HG03159 (cell line): Measurements from ENCODE around the gene CADM4.
"Not testable (repeated sequence)": the region's sequence is repeated elsewhere in the genome, so short reads cannot be mapped to it uniquely, and the experiment has no call there.

Experiments
- ATAC-seq: cut with Tn5 transposase; IDR thresholded peaks from one replicate; pipeline ENCODE4 v1.9.1; 2021; ENCODE audit warnings: mild to moderate bottlenecking, moderate library complexity; ENCODE audit not compliant: unreplicated experiment

The CADM4 gene

GRCh38 chr19:43667126-43667875 is 27.7 kb upstream of the CADM4 start:
- no peak for ATAC-seq

- ATAC-seq = no peak
Observed at GRCh38 chr19:43664018-43664417, 24.4 kb upstream of the CADM4 start.

- no peak for ATAC-seq
Observed at GRCh38 chr19:43662487-43662886, 22.8 kb upstream of the CADM4 start.

GRCh38 chr19:43660971-43661360 is 21.3 kb upstream of the CADM4 start:
- ATAC-seq = no peak

GRCh38 chr19:43660301-43660970 is 20.8 kb upstream of the CADM4 start:
- no peak for ATAC-seq

GRCh38 chr19:43658494-43658893 is 18.8 kb upstream of the CADM4 start:
- no peak for ATAC-seq

GRCh38 chr19:43658001-43658400 is 18.4 kb upstream of the CADM4 start:
- no peak for ATAC-seq

GRCh38 chr19:43656436-43656835 is 16.8 kb upstream of the CADM4 start:
- no peak for ATAC-seq

- no peak for ATAC-seq
Observed at GRCh38 chr19:43652546-43652874, 12.9 kb upstream of the CADM4 start.

GRCh38 chr19:43651758-43652545 is 12.3 kb upstream of the CADM4 start:
- no peak for ATAC-seq

- not testable (repeated sequence) for ATAC-seq
Observed at GRCh38 chr19:43650276-43650675, 10.6 kb upstream of the CADM4 start.

GRCh38 chr19:43649514-43649913 is 9.9 kb upstream of the CADM4 start:
- no peak for ATAC-seq

GRCh38 chr19:43648633-43649032 is 9.0 kb upstream of the CADM4 start:
- ATAC-seq = no peak

- ATAC-seq = no peak
Observed at GRCh38 chr19:43644181-43644580, 4.5 kb upstream of the CADM4 start.

GRCh38 chr19:43643326-43643725 is 3.7 kb upstream of the CADM4 start:
- no peak for ATAC-seq

GRCh38 chr19:43642531-43642930 is 2.9 kb upstream of the CADM4 start:
- no peak for ATAC-seq

GRCh38 chr19:43641333-43641732 is 1.7 kb upstream of the CADM4 start:
- no peak for ATAC-seq

GRCh38 chr19:43640424-43640757 is 741 bp upstream of the CADM4 start:
- no peak for ATAC-seq

- no peak for ATAC-seq
Observed at GRCh38 chr19:43638995-43639518, 593 bp downstream of the CADM4 start.

GRCh38 chr19:43638214-43638994 is 1.2 kb downstream of the CADM4 start:
- ATAC-seq = no peak

- no peak for ATAC-seq
Observed at GRCh38 chr19:43636121-43636683, 3.4 kb downstream of the CADM4 start.
